Activated T-cell treated with anti-CD3 and anti-CD28 coated beads, Interleukin-2, amount 50 U/mL, for 24 hours (primary cell): ENCODE results near the gene TCAF1.
"Not testable (repeated sequence)": the region's sequence is repeated elsewhere in the genome, so short reads cannot be mapped to it uniquely, and the experiment has no call there.

Experiments used
- DNase-seq: peaks from one replicate; pipeline ENCODE4 v3.0.0-alpha.2; 2020
- H3K27ac Mint-ChIP-seq: 2 replicates; pipeline ENCODE4 v1.8.0; 2020; ENCODE audit warnings: mild to moderate bottlenecking, mixed read lengths
- H3K27me3 Mint-ChIP-seq: 2 replicates; pipeline ENCODE4 v1.8.0; 2020; ENCODE audit warnings: mixed read lengths
- H3K36me3 Mint-ChIP-seq: 2 replicates; pipeline ENCODE4 v1.8.0; 2020; ENCODE audit warnings: low read depth, mixed read lengths
- H3K4me1 Mint-ChIP-seq: 2 replicates; pipeline ENCODE4 v1.8.0; 2020; ENCODE audit warnings: low read depth, mixed read lengths
- H3K4me3 Mint-ChIP-seq: 2 replicates; pipeline ENCODE4 v1.8.0; 2020; ENCODE audit warnings: mild to moderate bottlenecking, moderate library complexity, mixed read lengths
- H3K9me3 Mint-ChIP-seq: 2 replicates; pipeline ENCODE4 v1.8.0; 2020; ENCODE audit warnings: mixed read lengths

The TCAF1 gene

GRCh38 chr7:143886826-143887477, 15.0 kb downstream of the TCAF1 start:
- Mint-ChIP-seq H3K27ac (no peak overlapping the region), H3K27me3 (peaks cover 68% of the 10 kb centered on the region), H3K36me3 (peaks cover 23% of the 10 kb centered on the region), H3K4me1 (peaks cover 20% of the 10 kb centered on the region), H3K4me3 (no peak overlapping the region), H3K9me3 (no peaks in the 10 kb centered on the region)
- DNase-seq, result no peak

- no peak for DNase-seq
- Mint-ChIP-seq H3K36me3 (peaks cover 20% of the 10 kb centered on the region), H3K9me3 (no peaks in the 10 kb centered on the region), H3K27ac (no peak overlapping the region), H3K4me1 (peaks cover 20% of the 10 kb centered on the region), H3K4me3 (no peak overlapping the region), H3K27me3 (peaks cover 74% of the 10 kb centered on the region)
Observed at GRCh38 chr7:143885951-143886350, 16.0 kb downstream of the TCAF1 start.

GRCh38 chr7:143884969-143885559, 16.9 kb downstream of the TCAF1 start:
- H3K27ac Mint-ChIP-seq, result no peak overlapping the region
- H3K4me3 Mint-ChIP-seq, result peak overlapping the region; percentile 60
- DNase-seq, result peak; percentile 56
- no peaks in the 10 kb centered on the region for H3K9me3 Mint-ChIP-seq
- peaks cover 20% of the 10 kb centered on the region for H3K4me1 Mint-ChIP-seq
- H3K36me3 Mint-ChIP-seq, result peaks cover 15% of the 10 kb centered on the region
- H3K27me3 Mint-ChIP-seq, result peaks cover 68% of the 10 kb centered on the region

GRCh38 chr7:143884241-143884968, 17.6 kb downstream of the TCAF1 start:
- Mint-ChIP-seq H3K4me3 (no peak overlapping the region), H3K4me1 (peaks cover 20% of the 10 kb centered on the region), H3K27me3 (peaks cover 64% of the 10 kb centered on the region), H3K36me3 (peaks cover 11% of the 10 kb centered on the region), H3K9me3 (no peaks in the 10 kb centered on the region), H3K27ac (no peak overlapping the region)
- no peak for DNase-seq

GRCh38 chr7:143882604-143883078, 19.3 kb downstream of the TCAF1 start:
- Mint-ChIP-seq H3K27ac (no peak overlapping the region), H3K9me3 (no peaks in the 10 kb centered on the region), H3K4me1 (peaks cover 20% of the 10 kb centered on the region), H3K27me3 (peaks cover 49% of the 10 kb centered on the region), H3K36me3 (no peaks in the 10 kb centered on the region), H3K4me3 (peak overlapping the region; percentile 63)
- DNase-seq, result no peak

GRCh38 chr7:143882020-143882603, 19.9 kb downstream of the TCAF1 start:
- H3K4me3 Mint-ChIP-seq, result peak overlapping the region; percentile 9
- DNase-seq, result no peak
- H3K36me3 Mint-ChIP-seq, result no peaks in the 10 kb centered on the region
- peaks cover 47% of the 10 kb centered on the region for H3K27me3 Mint-ChIP-seq
- peaks cover 20% of the 10 kb centered on the region for H3K4me1 Mint-ChIP-seq
- no peak overlapping the region for H3K27ac Mint-ChIP-seq
- no peaks in the 10 kb centered on the region for H3K9me3 Mint-ChIP-seq

GRCh38 chr7:143878884-143879283, 23.1 kb downstream of the TCAF1 start:
- H3K4me1 Mint-ChIP-seq, result peaks cover 9% of the 10 kb centered on the region
- peaks cover 21% of the 10 kb centered on the region for H3K27me3 Mint-ChIP-seq
- DNase-seq, result no peak
- no peak overlapping the region for H3K4me3 Mint-ChIP-seq
- H3K9me3 Mint-ChIP-seq, result no peaks in the 10 kb centered on the region
- no peak overlapping the region for H3K27ac Mint-ChIP-seq
- H3K36me3 Mint-ChIP-seq, result peaks cover 5% of the 10 kb centered on the region

- H3K9me3 Mint-ChIP-seq, result no peaks in the 10 kb centered on the region
- no peak overlapping the region for H3K27ac Mint-ChIP-seq
- DNase-seq, result no peak
- peaks cover 7% of the 10 kb centered on the region for H3K27me3 Mint-ChIP-seq
- peaks cover under 1% of the 10 kb centered on the region for H3K4me1 Mint-ChIP-seq
- H3K36me3 Mint-ChIP-seq, result peaks cover 5% of the 10 kb centered on the region
- no peak overlapping the region for H3K4me3 Mint-ChIP-seq
Observed at GRCh38 chr7:143877098-143877497, 24.9 kb downstream of the TCAF1 start.

GRCh38 chr7:143876218-143876617, 25.8 kb downstream of the TCAF1 start:
- H3K9me3 Mint-ChIP-seq, result no peaks in the 10 kb centered on the region
- no peaks in the 10 kb centered on the region for H3K4me1 Mint-ChIP-seq
- peaks cover 5% of the 10 kb centered on the region for H3K36me3 Mint-ChIP-seq
- no peak overlapping the region for H3K4me3 Mint-ChIP-seq
- no peak overlapping the region for H3K27ac Mint-ChIP-seq
- H3K27me3 Mint-ChIP-seq, result peaks cover under 1% of the 10 kb centered on the region
- DNase-seq, result no peak

- H3K36me3 Mint-ChIP-seq, H3K27me3 Mint-ChIP-seq, DNase-seq, H3K27ac Mint-ChIP-seq, H3K4me3 Mint-ChIP-seq, H3K4me1 Mint-ChIP-seq, H3K9me3 Mint-ChIP-seq: not testable (repeated sequence)
Observed at GRCh38 chr7:143873242-143873641, 28.7 kb downstream of the TCAF1 start.

GRCh38 chr7:143871534-143871933, 30.4 kb downstream of the TCAF1 start:
- H3K27me3 Mint-ChIP-seq, H3K4me3 Mint-ChIP-seq, H3K9me3 Mint-ChIP-seq, H3K36me3 Mint-ChIP-seq, DNase-seq, H3K27ac Mint-ChIP-seq, H3K4me1 Mint-ChIP-seq: not testable (repeated sequence)

- H3K27ac Mint-ChIP-seq, H3K36me3 Mint-ChIP-seq, H3K4me3 Mint-ChIP-seq, DNase-seq, H3K9me3 Mint-ChIP-seq, H3K27me3 Mint-ChIP-seq, H3K4me1 Mint-ChIP-seq: not testable (repeated sequence)
Observed at GRCh38 chr7:143857994-143858393, 44.0 kb downstream of the TCAF1 start.

GRCh38 chr7:143855443-143855842, 46.5 kb downstream of the TCAF1 start:
- not testable (repeated sequence) for H3K27ac Mint-ChIP-seq, H3K36me3 Mint-ChIP-seq, H3K9me3 Mint-ChIP-seq, DNase-seq, H3K4me1 Mint-ChIP-seq, H3K4me3 Mint-ChIP-seq, H3K27me3 Mint-ChIP-seq

GRCh38 chr7:143850682-143851081, 51.3 kb downstream of the TCAF1 start:
- no peaks in the 10 kb centered on the region for H3K9me3 Mint-ChIP-seq
- H3K36me3 Mint-ChIP-seq, result no peaks in the 10 kb centered on the region
- no peak overlapping the region for H3K4me3 Mint-ChIP-seq
- no peak for DNase-seq
- H3K4me1 Mint-ChIP-seq, result no peaks in the 10 kb centered on the region
- H3K27me3 Mint-ChIP-seq, result no peaks in the 10 kb centered on the region
- H3K27ac Mint-ChIP-seq, result no peak overlapping the region
